ENCODE data around the gene FZD7.

The FZD7 gene

DNA sequence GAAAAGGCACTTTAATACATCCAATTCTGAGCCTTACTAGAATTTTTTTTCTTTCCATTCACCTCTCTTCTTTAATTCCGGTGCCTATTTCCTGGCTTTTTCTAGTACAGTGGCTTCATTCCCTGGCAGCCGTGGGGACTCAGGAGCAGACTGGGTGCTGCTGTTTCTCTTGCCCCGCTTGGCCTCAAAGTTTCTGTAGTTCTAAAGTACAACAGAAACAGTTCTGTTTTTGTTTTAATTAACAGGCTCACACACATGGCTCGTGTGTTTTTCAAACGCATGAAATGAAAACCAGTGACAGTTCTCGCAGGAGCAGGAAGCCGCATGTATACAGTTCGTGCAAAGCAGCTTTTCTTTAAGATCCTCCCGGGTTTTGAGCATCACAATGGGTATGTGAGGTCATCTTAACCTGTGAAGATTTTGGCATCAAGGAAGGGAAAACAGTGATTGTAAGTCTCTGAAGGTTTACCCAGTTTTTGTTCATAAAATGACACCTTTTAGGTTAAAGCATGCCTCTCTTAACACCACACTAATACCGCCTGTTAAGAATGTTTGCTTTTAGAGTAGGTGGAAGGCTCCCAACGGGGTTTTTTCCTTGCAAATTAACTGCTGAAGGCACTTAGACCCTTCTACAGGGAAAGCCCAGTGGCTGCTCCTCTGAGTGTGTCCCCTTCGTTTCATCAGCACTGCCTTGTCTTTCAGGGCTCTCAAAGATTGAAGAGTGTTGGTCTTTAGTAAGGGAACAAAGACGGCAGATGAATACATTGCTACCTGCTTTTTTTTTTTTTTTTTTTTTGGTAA lies 5.8 kb downstream of the FZD7 start:
- no peak overlapping the region for H3K4me2 ChIP-seq (ENCODE audit: low read depth, low read length, poor library complexity, severe bottlenecking)
- H3K36me3 ChIP-seq (ENCODE audit: insufficient read depth, low read length), result no peaks in the 10 kb centered on the region
- no peak overlapping the region for H3K9ac ChIP-seq (ENCODE audit: low read depth, low read length, poor library complexity, severe bottlenecking)
- H3F3A ChIP-seq (ENCODE audit: low read depth), result 0 out of 2 replicates have a peak, but pooled peaks cover 4% of the 10 kb centered on the region
- H3K9me2 ChIP-seq (replicated peaks; ENCODE audit: low read depth, low read length), result no peaks in the 10 kb centered on the region
- no peaks in the 10 kb centered on the region for H3K27me3 ChIP-seq (ENCODE audit: insufficient read depth, low read length, poor library complexity, severe bottlenecking)
- no peaks in the 10 kb centered on the region for H3K79me2 ChIP-seq (ENCODE audit: insufficient read depth, low read length)
- peaks cover 21% of the 10 kb centered on the region for H3K4me1 ChIP-seq (ENCODE audit: insufficient read depth, low read length, poor library complexity, severe bottlenecking)
- H2AFZ ChIP-seq (ENCODE audit: low read length), result no peak overlapping the region
- no peak overlapping the region for H3K4me3 ChIP-seq (ENCODE audit: low read length, poor library complexity, severe bottlenecking)
- H4K20me1 ChIP-seq (ENCODE audit: insufficient read depth, low read length, poor library complexity, severe bottlenecking), result no peaks in the 10 kb centered on the region
- no peaks in the 10 kb centered on the region for H3K9me3 ChIP-seq (ENCODE audit: insufficient read depth, low read depth, low read length)
- TF ChIP-seq EZH2phosphoT487 (IDR thresholded peaks at IDR 0.05; ENCODE audit: borderline replicate concordance), result no peak
- TF ChIP-seq, protein P1, sequence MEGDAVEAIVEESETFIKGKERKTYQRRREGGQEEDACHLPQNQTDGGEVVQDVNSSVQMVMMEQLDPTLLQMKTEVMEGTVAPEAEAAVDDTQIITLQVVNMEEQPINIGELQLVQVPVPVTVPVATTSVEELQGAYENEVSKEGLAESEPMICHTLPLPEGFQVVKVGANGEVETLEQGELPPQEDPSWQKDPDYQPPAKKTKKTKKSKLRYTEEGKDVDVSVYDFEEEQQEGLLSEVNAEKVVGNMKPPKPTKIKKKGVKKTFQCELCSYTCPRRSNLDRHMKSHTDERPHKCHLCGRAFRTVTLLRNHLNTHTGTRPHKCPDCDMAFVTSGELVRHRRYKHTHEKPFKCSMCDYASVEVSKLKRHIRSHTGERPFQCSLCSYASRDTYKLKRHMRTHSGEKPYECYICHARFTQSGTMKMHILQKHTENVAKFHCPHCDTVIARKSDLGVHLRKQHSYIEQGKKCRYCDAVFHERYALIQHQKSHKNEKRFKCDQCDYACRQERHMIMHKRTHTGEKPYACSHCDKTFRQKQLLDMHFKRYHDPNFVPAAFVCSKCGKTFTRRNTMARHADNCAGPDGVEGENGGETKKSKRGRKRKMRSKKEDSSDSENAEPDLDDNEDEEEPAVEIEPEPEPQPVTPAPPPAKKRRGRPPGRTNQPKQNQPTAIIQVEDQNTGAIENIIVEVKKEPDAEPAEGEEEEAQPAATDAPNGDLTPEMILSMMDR (conservative IDR thresholded peaks at IDR 0.05; ENCODE audit: low read length), result no peak

DNA sequence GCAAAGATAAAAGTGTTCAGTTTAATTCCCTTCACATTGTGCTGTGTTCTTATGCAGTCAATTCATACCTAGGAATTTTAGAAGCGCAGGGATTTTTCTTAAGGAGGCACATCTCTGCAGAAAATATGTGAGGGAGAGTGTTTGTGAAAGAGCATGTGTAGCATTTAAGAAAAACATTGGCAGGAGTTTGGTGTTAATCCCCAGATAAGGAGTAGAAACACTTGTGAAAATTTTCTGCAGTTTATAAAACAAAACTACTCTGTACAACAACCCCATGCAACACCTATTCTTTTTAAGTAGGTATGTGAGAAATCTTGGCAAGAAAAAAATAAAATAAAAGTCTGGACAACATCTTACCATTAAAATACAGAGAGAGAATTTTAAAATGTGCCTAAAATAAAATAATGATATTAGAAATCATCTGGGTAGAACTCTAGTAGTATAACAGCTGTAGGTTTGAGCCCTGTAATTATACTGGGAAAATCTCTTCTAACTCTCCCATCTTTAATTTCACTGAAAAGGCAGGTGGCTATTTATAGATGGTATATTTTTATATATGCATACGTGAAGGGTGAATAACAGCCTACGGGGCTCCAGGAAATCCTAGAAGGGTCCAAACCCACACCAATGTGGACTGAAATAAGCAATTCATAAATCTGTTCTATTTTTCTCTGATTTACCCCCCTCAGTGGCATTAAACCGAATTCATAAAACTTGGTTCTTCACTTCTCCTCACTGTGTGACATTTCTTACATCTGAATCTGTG lies 6.6 kb downstream of the FZD7 start:
- no peak overlapping the region for H3K4me2 ChIP-seq (ENCODE audit: low read depth, low read length, poor library complexity, severe bottlenecking)
- no peak overlapping the region for H3K4me3 ChIP-seq (ENCODE audit: low read length, poor library complexity, severe bottlenecking)
- peaks cover 21% of the 10 kb centered on the region for H3K4me1 ChIP-seq (ENCODE audit: insufficient read depth, low read length, poor library complexity, severe bottlenecking)
- no peaks in the 10 kb centered on the region for H3K79me2 ChIP-seq (ENCODE audit: insufficient read depth, low read length)
- H2AFZ ChIP-seq (ENCODE audit: low read length), result no peak overlapping the region
- no peaks in the 10 kb centered on the region for H3K27me3 ChIP-seq (ENCODE audit: insufficient read depth, low read length, poor library complexity, severe bottlenecking)
- no peaks in the 10 kb centered on the region for H3K9me3 ChIP-seq (ENCODE audit: insufficient read depth, low read depth, low read length)
- H3K9me2 ChIP-seq (replicated peaks; ENCODE audit: low read depth, low read length), result no peaks in the 10 kb centered on the region
- H3K36me3 ChIP-seq (ENCODE audit: insufficient read depth, low read length), result no peaks in the 10 kb centered on the region
- H3K9ac ChIP-seq (ENCODE audit: low read depth, low read length, poor library complexity, severe bottlenecking), result no peak overlapping the region
- no peaks in the 10 kb centered on the region for H4K20me1 ChIP-seq (ENCODE audit: insufficient read depth, low read length, poor library complexity, severe bottlenecking)
- H3F3A ChIP-seq (ENCODE audit: low read depth), result 0 out of 2 replicates have a peak, but pooled peaks cover 4% of the 10 kb centered on the region
- no peak for TF ChIP-seq EZH2phosphoT487 (IDR thresholded peaks at IDR 0.05; ENCODE audit: borderline replicate concordance)
- TF ChIP-seq, protein P1 (conservative IDR thresholded peaks at IDR 0.05; ENCODE audit: low read length), result no peak

DNA sequence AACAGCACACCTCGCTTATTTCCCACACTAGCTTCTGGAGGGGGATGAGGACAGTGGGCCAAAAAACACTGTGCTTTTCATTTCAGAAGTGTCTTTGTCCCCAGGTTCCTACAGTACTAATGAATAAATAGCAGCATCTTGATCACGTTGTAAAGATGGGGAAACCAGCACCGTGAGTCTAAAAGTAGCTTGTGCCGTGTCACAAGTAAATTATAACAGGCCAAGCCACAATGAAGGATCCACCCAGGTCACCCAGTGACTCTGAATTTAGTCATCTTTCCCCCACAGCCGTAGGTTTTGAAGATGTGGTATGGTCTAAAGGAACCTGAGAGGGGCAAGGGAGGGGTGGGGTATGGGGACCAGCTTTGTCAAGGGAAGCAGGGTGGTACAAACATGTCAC lies 8.8 kb downstream of the FZD7 start:
- no peak overlapping the region for H3K4me2 ChIP-seq (ENCODE audit: low read depth, low read length, poor library complexity, severe bottlenecking)
- no peaks in the 10 kb centered on the region for H4K20me1 ChIP-seq (ENCODE audit: insufficient read depth, low read length, poor library complexity, severe bottlenecking)
- no peaks in the 10 kb centered on the region for H3K27me3 ChIP-seq (ENCODE audit: insufficient read depth, low read length, poor library complexity, severe bottlenecking)
- H3K9ac ChIP-seq (ENCODE audit: low read depth, low read length, poor library complexity, severe bottlenecking), result no peak overlapping the region
- H3K79me2 ChIP-seq (ENCODE audit: insufficient read depth, low read length), result no peaks in the 10 kb centered on the region
- H3K9me3 ChIP-seq (ENCODE audit: insufficient read depth, low read depth, low read length), result no peaks in the 10 kb centered on the region
- no peaks in the 10 kb centered on the region for H3K9me2 ChIP-seq (replicated peaks; ENCODE audit: low read depth, low read length)
- TF ChIP-seq, protein P1 (conservative IDR thresholded peaks at IDR 0.05; ENCODE audit: low read length), result no peak
- no peak for TF ChIP-seq EZH2phosphoT487 (IDR thresholded peaks at IDR 0.05; ENCODE audit: borderline replicate concordance)
- H3K36me3 ChIP-seq (ENCODE audit: insufficient read depth, low read length), result no peaks in the 10 kb centered on the region
- H3K4me3 ChIP-seq (ENCODE audit: low read length, poor library complexity, severe bottlenecking), result no peak overlapping the region
- H3F3A ChIP-seq (ENCODE audit: low read depth), result 0 out of 2 replicates have a peak, but pooled peaks cover 4% of the 10 kb centered on the region
- no peak overlapping the region for H2AFZ ChIP-seq (ENCODE audit: low read length)
- peaks cover 15% of the 10 kb centered on the region for H3K4me1 ChIP-seq (ENCODE audit: insufficient read depth, low read length, poor library complexity, severe bottlenecking)
